ENCODE results near the gene ZNF579. TPM values are rescaled to one million over a fixed set of nuclear protein-coding genes. Genes with fewer than 3 reads are reported as not detected.

The ZNF579 gene
- total RNA-seq, 1 donor from 2014 or later, result 1.8 TPM

DNA sequence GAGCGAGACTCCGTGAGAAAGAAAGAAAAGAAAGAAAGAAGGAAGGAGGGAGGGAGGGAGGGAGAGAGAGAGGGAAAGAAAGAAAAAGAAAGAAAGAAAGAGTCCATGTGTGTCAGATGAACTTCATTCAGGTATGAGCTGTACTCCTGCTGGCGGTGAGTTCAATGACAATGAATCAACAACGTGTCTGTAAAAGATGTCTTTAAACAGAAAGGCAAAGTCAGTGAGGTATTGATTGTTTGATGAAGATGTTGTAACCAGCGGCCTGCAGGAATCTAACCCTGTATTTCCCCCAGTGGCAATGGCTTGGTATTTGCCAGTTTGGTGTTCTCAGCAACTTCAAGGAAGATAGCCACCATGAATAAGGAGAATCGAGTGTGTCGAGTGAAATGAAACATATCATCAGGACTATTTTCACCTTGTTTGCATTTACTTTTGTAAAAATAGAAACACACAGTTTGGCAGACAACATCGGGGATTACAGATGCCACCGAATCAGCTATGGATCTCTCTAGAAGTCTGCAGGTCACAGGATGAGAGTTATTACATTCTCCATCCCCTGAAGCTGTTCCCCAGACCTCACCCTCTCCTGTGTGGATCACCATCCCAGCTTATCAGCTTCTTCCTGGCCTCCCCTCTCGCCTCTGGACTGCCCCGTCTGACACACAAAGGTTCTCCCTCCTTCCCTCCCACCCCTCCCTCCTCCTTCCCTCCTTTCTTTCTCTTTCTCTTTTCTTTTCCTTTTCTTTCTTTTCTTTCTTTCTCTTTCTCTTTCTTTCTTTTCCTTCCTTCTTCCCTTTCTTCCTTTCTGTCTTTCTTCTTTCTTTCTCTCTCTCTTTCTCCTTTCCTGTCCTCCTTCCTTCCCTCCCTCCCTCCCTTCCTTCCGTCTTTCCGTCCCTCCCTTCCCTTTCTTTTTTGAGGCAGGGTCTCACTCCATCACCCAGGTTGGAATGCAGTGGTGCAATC, 27.1 kb downstream of the ZNF579 start:
- FAIRE-seq, result no peak
- no peaks in the 10 kb centered on the region for H3K27me3 ChIP-seq (ENCODE audit: control insufficient read depth, insufficient read depth, low read length)
- H3K4me3 ChIP-seq (ENCODE audit: low read depth, low read length), result no peak overlapping the region
- TF ChIP-seq CTCF (IDR thresholded peaks at IDR 0.05; ENCODE audit: insufficient read depth, low read length, severe bottlenecking), result no peak
- peak; percentile 53 for DNase-seq (ENCODE audit: low read depth)
- H3K36me3 ChIP-seq (ENCODE audit: control insufficient read depth, insufficient read depth, low read length), result no peaks in the 10 kb centered on the region

GRCh38 chr19:55552620-55553019, 28.0 kb downstream of the ZNF579 start:
- FAIRE-seq, result no peak
- Histone ChIP-seq H3K4me3 (ENCODE audit: low read depth, low read length) (no peak overlapping the region), H3K27me3 (ENCODE audit: control insufficient read depth, insufficient read depth, low read length) (no peaks in the 10 kb centered on the region), H3K36me3 (ENCODE audit: control insufficient read depth, insufficient read depth, low read length) (no peaks in the 10 kb centered on the region)
- no peak for TF ChIP-seq CTCF (IDR thresholded peaks at IDR 0.05; ENCODE audit: insufficient read depth, low read length, severe bottlenecking)
- DNase-seq (ENCODE audit: low read depth), result peak; percentile 41

DNA sequence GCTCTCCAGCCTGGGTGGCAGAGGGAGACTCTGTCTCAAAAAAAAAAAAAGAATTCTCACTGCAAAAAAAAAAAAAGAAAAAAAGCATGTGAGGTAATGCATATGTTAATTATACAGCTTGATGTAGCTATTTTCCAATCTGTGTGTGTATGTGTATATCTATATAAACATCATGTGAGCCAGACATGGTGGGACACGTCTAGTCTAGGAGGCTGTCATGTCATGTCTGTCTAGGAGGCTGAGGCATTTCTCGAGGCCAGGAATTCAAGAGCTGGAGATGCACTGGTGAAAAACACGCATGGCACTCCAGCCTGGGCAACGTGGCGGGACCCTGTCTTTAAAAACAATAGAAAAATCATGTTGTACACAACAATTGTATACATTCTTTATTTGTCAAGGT, 28.4 kb downstream of the ZNF579 start:
- no peak for FAIRE-seq
- H3K4me3 ChIP-seq (ENCODE audit: low read depth, low read length), result no peak overlapping the region
- no peaks in the 10 kb centered on the region for H3K27me3 ChIP-seq (ENCODE audit: control insufficient read depth, insufficient read depth, low read length)
- DNase-seq (ENCODE audit: low read depth), result peak; percentile 61
- no peak for TF ChIP-seq CTCF (IDR thresholded peaks at IDR 0.05; ENCODE audit: insufficient read depth, low read length, severe bottlenecking)
- H3K36me3 ChIP-seq (ENCODE audit: control insufficient read depth, insufficient read depth, low read length), result no peaks in the 10 kb centered on the region

GRCh38 chr19:55550321-55550650, 30.4 kb downstream of the ZNF579 start:
- no peak overlapping the region for H3K4me3 ChIP-seq (ENCODE audit: low read depth, low read length)
- no peaks in the 10 kb centered on the region for H3K36me3 ChIP-seq (ENCODE audit: control insufficient read depth, insufficient read depth, low read length)
- no peaks in the 10 kb centered on the region for H3K27me3 ChIP-seq (ENCODE audit: control insufficient read depth, insufficient read depth, low read length)
- no peak for TF ChIP-seq CTCF (IDR thresholded peaks at IDR 0.05; ENCODE audit: insufficient read depth, low read length, severe bottlenecking)
- DNase-seq (ENCODE audit: low read depth) (no peak), FAIRE-seq (no peak)

DNA sequence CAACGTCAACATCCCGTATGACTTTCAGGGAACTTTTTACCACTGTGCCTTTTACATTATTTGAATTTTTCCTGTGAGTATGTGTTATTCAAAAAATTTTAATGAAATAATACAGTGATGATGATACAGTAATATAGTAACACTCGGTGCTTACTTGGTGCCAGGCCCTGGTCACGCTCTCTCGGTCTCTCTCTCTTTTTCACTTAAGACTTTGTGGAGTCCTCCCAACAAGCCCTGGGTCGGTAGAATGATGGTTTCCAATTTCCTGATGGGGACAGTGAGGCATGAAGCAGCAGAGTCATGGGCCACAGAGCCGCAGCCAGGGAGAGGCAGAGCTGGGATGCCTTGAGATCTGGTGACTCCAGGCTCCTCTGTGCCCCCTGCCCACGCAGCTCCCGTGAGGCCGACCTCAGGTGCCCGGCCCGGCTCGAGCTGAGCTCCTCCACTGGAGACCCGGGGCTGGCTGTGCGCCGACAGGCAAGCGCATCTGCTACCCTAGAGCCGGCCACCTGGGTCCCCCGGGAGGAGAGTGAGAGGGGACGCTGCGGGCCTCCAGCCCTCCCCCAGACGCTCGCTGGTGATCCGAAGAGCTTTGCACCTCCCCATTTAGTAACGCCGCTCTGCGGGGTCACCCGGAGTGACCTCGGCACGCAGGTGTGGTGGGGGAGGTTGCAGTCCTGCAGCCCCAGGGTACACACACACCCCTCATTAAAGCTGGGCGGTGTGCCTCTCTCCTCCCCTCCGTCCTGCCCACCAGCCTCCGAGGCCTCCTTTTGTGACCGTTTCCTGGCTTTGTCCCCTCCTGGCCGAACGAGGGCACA, 30.9 kb downstream of the ZNF579 start:
- H3K27me3 ChIP-seq (ENCODE audit: control insufficient read depth, insufficient read depth, low read length), result no peaks in the 10 kb centered on the region
- H3K4me3 ChIP-seq (ENCODE audit: low read depth, low read length), result no peak overlapping the region
- H3K36me3 ChIP-seq (ENCODE audit: control insufficient read depth, insufficient read depth, low read length), result no peaks in the 10 kb centered on the region
- FAIRE-seq (no peak), DNase-seq (ENCODE audit: low read depth) (peak; percentile 88)
- TF ChIP-seq CTCF (IDR thresholded peaks at IDR 0.05; ENCODE audit: insufficient read depth, low read length, severe bottlenecking), result no peak

Data from bronchial epithelial cell (primary cell).